ENCODE measurements around the gene PRKAR1B. TPM values are rescaled to one million over a fixed set of nuclear protein-coding genes. Genes with fewer than 3 reads are reported as not detected.
"Not testable (repeated sequence)": the region's sequence is repeated elsewhere in the genome, so short reads cannot be mapped to it uniquely, and the experiment has no call there.

The PRKAR1B gene
- total RNA-seq, 2 experiments from 2014 or later = 28.0 to 28.2 TPM

DNA sequence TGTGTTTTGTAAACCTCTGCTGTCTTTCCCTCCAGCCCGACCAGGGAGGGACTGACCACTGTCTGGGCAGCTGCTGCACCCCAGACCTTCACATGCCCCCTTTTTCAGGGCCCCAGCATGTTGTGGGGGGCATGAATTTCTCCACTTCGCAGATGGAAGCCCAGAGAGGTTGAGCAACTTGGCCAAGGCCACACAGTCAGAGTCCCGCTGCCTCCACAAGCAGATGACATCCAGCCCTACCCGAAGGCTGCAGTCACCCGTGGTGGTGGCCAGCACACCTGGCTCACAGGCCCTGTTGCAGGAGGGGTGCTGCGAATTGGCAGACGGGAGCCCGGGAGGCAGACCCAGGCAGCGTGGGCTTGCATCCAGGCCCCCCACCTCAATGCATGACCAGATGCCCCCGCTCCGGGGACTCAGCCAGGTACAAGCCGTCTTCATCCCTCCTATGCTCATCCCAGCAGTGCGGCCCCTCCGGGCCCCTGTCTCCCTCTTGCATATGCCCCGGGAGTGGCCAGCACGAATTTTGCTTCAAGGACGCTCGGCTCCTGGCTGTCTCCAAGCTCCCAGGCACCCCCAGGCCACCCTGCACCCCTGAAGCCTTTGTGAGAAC, 171.4 kb downstream of the PRKAR1B start:
- Mint-ChIP-seq H3K4me3 (no peak overlapping the region), H3K9me3 (no peaks in the 10 kb centered on the region), H3K36me3 (no peaks in the 10 kb centered on the region), H3K4me1 (ENCODE audit: low read depth) (no peaks in the 10 kb centered on the region), H3K27me3 (no peaks in the 10 kb centered on the region), H3K27ac (no peak overlapping the region)
- intact Hi-C loops (cut with micrococcal nuclease) = no loop called here
- no peak for DNase-seq
- POLR2A ChIA-PET = no interaction called here
- CTCF ChIA-PET = no interaction called here

DNA sequence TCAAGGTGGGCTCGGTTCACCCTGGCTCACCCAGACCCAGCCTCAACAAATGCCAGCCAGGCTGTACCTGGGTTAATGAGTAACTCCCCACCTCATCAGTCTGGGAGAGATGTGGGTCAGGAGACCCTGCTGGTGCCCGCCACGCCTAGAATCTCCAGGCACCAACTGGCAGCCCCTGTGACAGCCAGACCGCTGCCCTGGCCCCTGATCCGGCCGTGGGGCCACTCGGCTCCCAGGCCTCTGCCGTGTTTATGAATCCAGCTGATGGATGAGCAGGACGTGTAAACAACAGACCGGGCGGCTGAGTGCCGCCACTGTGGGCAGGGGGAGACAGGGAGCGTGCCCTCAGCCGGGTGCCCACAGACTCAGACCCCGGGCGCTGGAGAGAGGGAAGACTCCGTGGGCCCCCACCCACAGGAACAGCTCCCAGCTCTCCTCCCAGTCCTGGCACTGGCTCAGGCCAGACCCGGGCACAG, 173.4 kb downstream of the PRKAR1B start:
- peaks cover 5% of the 10 kb centered on the region for H3K36me3 Mint-ChIP-seq
- H3K9me3 Mint-ChIP-seq = no peaks in the 10 kb centered on the region
- POLR2A ChIA-PET = no interaction called here
- H3K4me3 Mint-ChIP-seq = no peak overlapping the region
- CTCF ChIA-PET = no interaction called here
- no peak overlapping the region for H3K27ac Mint-ChIP-seq
- DNase-seq = no peak
- no peaks in the 10 kb centered on the region for H3K4me1 Mint-ChIP-seq (ENCODE audit: low read depth)
- no peaks in the 10 kb centered on the region for H3K27me3 Mint-ChIP-seq
- intact Hi-C loops (cut with micrococcal nuclease) = no loop called here

DNA sequence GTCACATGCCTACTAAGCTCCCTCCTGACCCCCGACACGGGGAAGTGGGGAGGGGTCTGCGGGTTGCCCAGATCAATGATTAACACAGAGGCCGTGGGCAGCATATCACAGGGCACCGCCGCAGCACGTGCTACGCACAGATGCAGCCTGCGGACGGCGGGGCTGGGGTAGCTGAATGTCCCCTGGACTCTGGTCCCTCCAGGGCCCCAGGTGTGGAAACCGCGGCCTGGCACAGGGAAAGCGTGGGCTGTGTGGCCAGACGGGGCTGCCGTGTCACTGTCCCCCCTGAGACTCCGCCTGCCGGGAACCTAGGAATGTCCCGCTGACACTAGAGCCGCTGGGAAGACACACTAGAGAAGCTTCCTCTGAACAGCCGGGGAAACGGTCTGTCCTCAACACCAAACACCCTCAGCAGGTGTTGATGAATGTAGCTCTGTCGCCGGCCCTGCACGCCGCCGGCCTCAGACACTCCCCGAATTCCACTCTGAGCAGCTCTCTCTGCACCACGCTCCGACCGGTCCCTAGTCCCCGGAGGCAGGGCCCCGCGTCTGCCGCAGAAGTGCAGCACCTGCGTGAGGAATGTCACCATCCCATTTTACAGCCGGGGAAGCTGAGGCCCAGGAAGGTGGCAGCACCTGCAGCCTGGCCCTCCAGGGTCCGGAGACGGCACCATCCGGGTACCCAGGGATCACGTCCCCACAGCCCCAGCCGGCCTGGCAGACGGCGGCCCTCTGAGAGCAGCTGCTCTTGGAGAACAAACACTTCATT, 174.0 kb downstream of the PRKAR1B start:
- H3K4me3 Mint-ChIP-seq = no peak overlapping the region
- H3K36me3 Mint-ChIP-seq = peaks cover 5% of the 10 kb centered on the region
- intact Hi-C loops (cut with micrococcal nuclease) = no loop called here

DNA sequence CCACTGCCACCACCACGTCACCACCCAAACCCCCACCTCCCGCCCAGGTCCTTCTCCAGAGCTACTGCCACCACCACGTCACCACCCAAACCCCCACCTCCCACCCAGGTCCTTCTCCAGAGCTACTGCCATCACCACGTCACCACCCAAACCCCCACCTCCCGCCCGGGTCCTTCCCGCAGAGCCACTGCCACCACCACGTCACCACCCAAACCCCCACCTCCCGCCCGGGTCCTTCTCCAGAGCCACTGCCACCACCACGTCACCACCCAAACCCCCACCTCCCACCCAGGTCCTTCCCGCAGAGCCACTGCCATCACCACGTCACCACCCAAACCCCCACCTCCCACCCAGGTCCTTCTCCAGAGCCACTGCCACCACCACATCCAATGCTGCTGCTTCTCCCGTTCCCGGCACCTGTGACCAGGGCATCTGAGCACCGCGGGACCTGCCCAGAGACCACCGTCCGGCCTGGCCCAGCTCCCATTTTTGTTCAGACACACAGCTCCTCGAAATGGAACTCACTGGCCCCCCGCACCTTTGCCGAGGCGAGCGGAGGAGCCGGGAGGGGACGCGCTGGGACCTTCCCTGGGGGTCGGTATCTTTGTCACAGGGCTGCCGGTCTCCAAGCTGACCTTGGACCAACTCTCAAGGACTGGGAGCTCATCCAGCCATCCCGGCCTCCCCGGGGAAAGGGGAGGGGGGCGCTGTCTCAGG, 174.8 kb downstream of the PRKAR1B start:
- CTCF ChIA-PET = interaction anchor here (0.6 kb wide), 1 partner anchor 286 kb away, joined by 3 read pairs; no protein-coding TSS in a partner anchor
- not testable (repeated sequence) for H3K4me3 Mint-ChIP-seq

More for the DNA sequence above, 174.0 kb downstream of the PRKAR1B start:
- POLR2A ChIA-PET = no interaction called here
- CTCF ChIA-PET = interaction anchor here (0.6 kb wide), 1 partner anchor 285 kb away, joined by 3 read pairs; no protein-coding TSS in a partner anchor
- Mint-ChIP-seq H3K27me3 (no peaks in the 10 kb centered on the region), H3K27ac (no peak overlapping the region), H3K9me3 (no peaks in the 10 kb centered on the region), H3K4me1 (ENCODE audit: low read depth) (no peaks in the 10 kb centered on the region)
- DNase-seq = no peak

DNA sequence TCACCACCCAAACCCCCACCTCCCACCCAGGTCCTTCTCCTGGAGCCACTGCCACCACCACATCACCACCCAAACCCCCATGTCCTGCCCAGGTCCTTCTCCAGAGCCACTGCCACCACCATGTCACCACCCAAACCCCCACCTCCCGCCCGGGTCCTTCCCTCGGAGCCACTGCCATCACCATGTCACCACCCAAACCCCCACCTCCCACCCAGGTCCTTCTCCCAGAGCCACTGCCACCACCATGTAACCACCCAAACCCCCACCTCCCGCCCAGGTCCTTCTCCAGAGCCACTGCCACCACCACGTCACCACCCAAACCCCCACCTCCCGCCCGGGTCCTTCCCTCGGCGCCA, 175.5 kb downstream of the PRKAR1B start:
- intact Hi-C loops (cut with micrococcal nuclease); POLR2A ChIA-PET; CTCF ChIA-PET; H3K4me3 Mint-ChIP-seq; H3K27me3 Mint-ChIP-seq; H3K4me1 Mint-ChIP-seq (ENCODE audit: low read depth); H3K36me3 Mint-ChIP-seq; H3K27ac Mint-ChIP-seq; H3K9me3 Mint-ChIP-seq; DNase-seq: not testable (repeated sequence)

More for the DNA sequence above, 174.8 kb downstream of the PRKAR1B start:
- intact Hi-C loops (cut with micrococcal nuclease); H3K9me3 Mint-ChIP-seq; H3K27me3 Mint-ChIP-seq; DNase-seq; H3K36me3 Mint-ChIP-seq; H3K27ac Mint-ChIP-seq; H3K4me1 Mint-ChIP-seq (ENCODE audit: low read depth); POLR2A ChIA-PET: not testable (repeated sequence)

DNA sequence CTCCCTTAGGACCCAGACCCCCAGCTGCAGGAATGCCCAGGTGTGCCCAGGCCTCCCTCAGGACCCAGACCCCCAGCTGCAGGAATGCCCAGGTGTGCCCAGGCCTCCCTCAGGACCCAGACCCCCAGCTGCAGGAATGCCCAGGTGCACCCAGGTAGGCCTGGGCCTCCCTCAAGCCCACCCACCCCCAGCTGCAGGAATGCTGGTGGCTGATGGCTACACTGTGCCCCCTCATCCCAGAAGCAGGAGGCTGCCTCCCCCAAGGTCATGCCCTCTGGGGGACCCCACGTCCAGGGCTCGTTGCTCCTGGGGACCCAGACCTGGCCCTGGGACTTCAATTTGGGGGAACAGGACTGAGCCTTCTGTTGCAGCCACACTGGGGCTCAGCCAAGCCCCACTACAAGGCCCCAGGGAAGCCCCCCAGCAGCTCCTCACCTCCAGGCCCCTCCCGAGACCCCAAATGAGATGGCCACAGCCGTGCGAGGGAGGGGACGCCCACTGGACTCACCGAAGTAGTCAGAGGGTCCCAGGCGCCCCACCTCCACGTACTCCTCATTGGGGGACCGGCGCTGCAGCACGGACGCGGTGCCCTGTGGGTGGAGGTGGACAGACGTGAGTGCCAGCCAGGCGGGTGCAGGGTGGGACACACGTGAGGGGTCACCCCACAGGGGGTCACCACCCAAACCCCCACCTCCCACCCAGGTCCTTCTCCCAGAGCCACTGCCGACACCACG, 176.0 kb downstream of the PRKAR1B start:
- Mint-ChIP-seq H3K27ac (no peak overlapping the region), H3K4me1 (ENCODE audit: low read depth) (no peaks in the 10 kb centered on the region), H3K27me3 (no peaks in the 10 kb centered on the region), H3K4me3 (no peak overlapping the region), H3K36me3 (peaks cover 5% of the 10 kb centered on the region), H3K9me3 (no peaks in the 10 kb centered on the region)
- intact Hi-C loops (cut with micrococcal nuclease) = no loop called here
- ChIA-PET CTCF (no interaction called here), POLR2A (no interaction called here)
- no peak for DNase-seq

DNA sequence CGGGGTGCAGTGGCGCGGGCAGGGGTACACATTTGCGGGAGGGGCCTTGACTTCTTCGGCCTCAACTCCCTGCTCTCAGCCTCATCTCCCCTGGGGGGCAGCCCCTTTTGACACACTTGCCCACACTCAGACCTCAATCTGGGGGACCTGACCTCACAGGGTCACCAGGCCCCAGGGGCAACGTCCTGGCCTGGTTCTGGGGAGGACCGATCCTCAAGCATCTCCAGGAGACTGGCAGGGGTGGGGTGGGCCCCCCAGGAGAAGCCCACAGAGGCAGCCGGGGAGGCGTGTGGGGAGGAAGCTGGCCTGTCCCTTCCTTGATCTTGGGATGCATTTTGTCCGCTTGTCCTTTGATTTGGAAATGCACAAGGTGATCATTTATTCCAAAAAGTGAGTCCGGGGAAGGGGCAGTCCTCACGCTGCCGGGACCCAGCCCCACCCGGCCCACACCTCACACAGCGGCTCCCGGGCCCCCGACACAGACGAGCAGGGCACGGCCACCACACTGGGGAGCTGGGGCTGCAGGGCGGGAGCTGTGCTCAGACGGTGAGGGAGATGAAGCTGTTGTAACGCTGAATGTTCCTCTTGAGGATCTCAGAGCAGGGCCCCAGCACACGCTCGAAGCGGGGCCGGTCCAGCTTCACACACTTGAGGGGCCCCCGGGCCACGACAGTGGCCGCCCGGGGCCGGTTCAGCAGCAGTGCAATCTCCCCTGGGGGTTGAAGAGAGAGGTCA, 177.0 kb downstream of the PRKAR1B start:
- H3K27ac Mint-ChIP-seq = no peak overlapping the region
- peaks cover 5% of the 10 kb centered on the region for H3K9me3 Mint-ChIP-seq
- ChIA-PET POLR2A (no interaction called here), CTCF (no interaction called here)
- no peak for DNase-seq
- H3K27me3 Mint-ChIP-seq = no peaks in the 10 kb centered on the region
- no peaks in the 10 kb centered on the region for H3K4me1 Mint-ChIP-seq (ENCODE audit: low read depth)
- H3K4me3 Mint-ChIP-seq = no peak overlapping the region
- H3K36me3 Mint-ChIP-seq = peaks cover 5% of the 10 kb centered on the region
- intact Hi-C loops (cut with micrococcal nuclease) = no loop called here

DNA sequence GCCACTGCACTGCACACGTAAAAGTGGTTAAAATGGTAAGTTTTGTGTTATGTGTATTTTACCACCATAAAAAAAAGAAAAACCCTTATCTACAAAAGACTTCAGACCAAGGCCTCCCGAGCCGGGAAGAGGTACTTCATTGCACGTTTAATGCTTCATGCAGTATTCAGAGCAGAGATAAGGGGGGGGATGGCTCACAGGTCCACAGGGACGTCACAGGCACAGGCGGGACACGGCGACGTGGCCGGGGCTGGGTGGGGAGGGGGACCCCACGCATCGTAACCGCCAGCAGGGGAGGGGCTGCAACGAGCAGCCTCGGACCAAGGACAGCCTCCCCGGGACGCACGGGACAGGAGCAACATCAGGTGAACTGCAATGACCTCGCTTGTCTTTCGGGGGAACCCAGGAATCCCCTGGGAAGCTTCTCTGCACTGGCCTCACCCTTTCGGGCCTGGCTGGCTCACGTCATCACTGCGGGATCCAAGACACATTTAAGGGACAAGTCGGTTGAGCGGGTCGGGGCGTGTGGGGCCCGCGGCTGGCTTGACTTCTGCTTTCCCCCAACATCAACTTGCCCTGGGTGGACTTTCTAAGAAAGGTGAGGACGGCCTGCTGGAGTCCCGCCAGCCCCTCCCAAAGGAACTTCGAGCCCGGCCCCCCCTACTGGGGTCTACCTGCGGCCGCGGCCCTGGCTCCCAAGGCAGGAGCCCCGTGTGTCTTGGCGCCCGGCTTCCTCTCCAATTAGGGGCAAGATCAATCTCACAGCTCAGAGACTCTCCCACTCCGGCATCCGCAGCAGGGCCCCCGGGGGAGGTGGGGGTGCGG, 177.8 kb downstream of the PRKAR1B start:
- no peaks in the 10 kb centered on the region for H3K4me1 Mint-ChIP-seq (ENCODE audit: low read depth)
- peaks cover 5% of the 10 kb centered on the region for H3K9me3 Mint-ChIP-seq
- ChIA-PET CTCF (no interaction called here), POLR2A (no interaction called here)
- intact Hi-C loops (cut with micrococcal nuclease) = no loop called here
- no peak overlapping the region for H3K4me3 Mint-ChIP-seq
- no peak overlapping the region for H3K27ac Mint-ChIP-seq
- H3K27me3 Mint-ChIP-seq = no peaks in the 10 kb centered on the region
- peaks cover 5% of the 10 kb centered on the region for H3K36me3 Mint-ChIP-seq
- DNase-seq = no peak

DNA sequence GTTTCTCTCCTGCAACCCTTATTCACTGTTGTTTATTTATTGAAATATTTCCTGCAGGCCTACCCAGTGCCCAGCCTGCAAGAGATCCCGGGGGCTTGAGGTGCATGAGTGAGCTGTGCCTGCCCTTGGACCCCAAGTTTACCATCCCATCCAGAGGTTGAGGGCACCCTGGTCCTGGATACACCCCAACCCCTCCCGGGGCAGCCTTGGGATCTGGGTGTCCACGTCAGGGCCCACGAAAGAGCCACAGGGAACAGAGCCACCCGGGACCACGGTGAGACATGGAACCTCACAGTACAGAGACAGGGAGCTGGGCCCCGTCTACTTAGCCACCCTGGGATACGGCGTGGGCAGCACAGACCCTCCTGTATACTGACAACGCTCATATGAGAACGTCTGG, 178.7 kb downstream of the PRKAR1B start:
- Mint-ChIP-seq H3K4me3 (no peak overlapping the region), H3K27me3 (no peaks in the 10 kb centered on the region), H3K36me3 (peaks cover 5% of the 10 kb centered on the region), H3K9me3 (peaks cover 5% of the 10 kb centered on the region), H3K27ac (no peak overlapping the region), H3K4me1 (ENCODE audit: low read depth) (no peaks in the 10 kb centered on the region)
- intact Hi-C loops (cut with micrococcal nuclease) = no loop called here
- ChIA-PET CTCF (no interaction called here), POLR2A (no interaction called here)
- DNase-seq = no peak

DNA sequence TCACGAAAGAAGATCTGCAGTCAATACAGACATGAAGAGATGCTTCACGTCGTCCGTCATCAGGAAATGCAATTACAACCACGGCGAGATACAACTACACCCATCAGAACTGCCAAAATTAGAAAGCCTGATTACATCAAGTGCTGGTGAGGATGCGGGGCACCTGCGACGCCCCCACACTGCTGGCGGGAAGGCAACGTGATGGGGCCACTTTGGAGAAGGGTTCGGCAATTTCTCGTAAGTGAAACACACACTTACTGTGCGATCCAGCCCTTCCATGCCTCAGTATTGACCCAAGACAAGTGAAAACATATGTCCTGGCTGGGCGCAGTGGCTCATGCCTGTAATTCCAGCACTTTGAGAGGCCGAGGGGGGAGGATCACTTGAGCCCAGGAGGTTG, 181.6 kb downstream of the PRKAR1B start:
- Mint-ChIP-seq H3K9me3 (peaks cover 5% of the 10 kb centered on the region), H3K36me3 (peaks cover 5% of the 10 kb centered on the region), H3K27me3 (no peaks in the 10 kb centered on the region), H3K4me3 (no peak overlapping the region), H3K4me1 (ENCODE audit: low read depth) (peaks cover 3% of the 10 kb centered on the region), H3K27ac (no peak overlapping the region)
- POLR2A ChIA-PET = no interaction called here
- no peak for DNase-seq
- CTCF ChIA-PET = interaction anchor here (0.6 kb wide), 1 partner anchor 181 kb away, joined by 4 read pairs; the partner anchor contains the start of gene PRKAR1B
- intact Hi-C loops (cut with micrococcal nuclease) = no loop called here
